Myocyte (in vitro differentiated cells): Measurements from ENCODE around the gene RPL3. TPM values are rescaled to one million over a fixed set of nuclear protein-coding genes. Genes with fewer than 3 reads are reported as not detected.
"Not testable (repeated sequence)": the region's sequence is repeated elsewhere in the genome, so short reads cannot be mapped to it uniquely, and the experiment has no call there.

Experiments used
- DNase-seq: peaks from one replicate; pipeline ENCODE4 v3.0.0-alpha.2; 2012; ENCODE audit warnings: low read depth
- polyA plus RNA-seq: library from polyadenylated mRNA; unstranded; fragments of >200 nt; gene quantifications from one replicate; pipeline ENCODE4 v1.2.1, GENCODE V29; 2012; ENCODE audit warnings: missing spikeins
- total RNA-seq: library from RNA; depleted of rRNA; stranded (reverse); fragments of >200 nt; gene quantifications from 2 replicates; pipeline ENCODE4 v1.2.3, GENCODE V29; 2014

Gene RPL3
- 1,239 and 1,524 TPM in 2 replicates for total RNA-seq
- polyA plus RNA-seq: 2,014 TPM

DNA sequence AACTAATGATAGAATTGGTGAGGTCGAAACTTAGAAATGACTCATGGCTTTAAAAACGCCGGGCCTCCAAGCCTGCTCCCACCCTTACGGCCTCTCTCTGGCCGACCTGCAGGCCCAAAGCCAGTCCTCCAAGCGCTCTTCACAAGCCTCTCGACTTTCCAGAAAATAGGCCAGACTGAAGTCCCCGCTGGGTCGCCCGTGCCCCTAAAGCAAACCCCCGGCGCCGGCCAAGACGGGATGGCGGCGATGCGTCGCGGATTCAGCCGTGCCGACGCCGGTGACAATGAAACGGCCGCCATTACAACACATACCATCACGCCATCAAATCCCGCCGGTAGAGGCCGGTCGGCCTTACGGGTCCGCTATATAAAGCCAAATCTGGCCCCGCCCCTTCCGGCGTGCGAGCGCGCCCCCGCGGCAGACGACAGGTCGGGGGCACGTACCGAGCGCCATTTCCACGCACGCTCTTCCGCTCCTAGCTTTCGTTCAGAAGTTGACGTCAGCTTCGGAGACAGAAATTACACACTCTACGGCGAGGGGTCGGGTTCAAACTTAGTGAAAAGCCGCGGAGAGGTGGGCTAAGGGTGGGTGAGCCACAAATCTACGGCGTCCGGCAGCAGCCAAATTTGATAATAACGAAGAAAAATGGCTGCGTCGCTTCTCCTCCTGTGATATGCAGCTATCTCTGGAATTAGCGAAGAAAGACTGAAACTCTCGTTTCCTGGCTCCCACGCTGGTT, at the start of gene RPL3:
RPL3 (minus strand) TSS at position 340 of the 739 bp plus-strand sequence; CDS start at position 314, 26 bp downstream.
- peak; percentile 99 for DNase-seq

DNA sequence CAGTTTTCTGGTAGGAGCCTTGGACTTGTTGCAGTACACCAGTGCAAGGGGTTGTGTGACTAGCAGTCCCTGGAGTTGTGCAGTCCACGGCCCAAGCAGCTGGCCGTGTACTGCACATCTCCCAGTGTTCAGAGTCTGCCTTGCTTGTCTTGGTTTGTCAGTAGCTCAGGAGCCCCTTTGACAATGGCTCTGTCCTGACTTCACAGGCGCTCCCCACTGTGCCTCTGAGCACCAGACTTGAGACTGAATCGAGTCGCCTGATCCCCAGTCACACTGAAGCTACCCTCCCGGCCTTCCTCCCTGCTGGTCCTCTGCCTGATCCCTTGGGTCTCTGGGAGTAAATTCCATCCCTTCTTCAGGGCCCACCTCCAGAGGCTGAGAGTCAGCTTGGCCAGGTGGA, 49.8 kb upstream of the RPL3 start:
- DNase-seq: no peak

DNA sequence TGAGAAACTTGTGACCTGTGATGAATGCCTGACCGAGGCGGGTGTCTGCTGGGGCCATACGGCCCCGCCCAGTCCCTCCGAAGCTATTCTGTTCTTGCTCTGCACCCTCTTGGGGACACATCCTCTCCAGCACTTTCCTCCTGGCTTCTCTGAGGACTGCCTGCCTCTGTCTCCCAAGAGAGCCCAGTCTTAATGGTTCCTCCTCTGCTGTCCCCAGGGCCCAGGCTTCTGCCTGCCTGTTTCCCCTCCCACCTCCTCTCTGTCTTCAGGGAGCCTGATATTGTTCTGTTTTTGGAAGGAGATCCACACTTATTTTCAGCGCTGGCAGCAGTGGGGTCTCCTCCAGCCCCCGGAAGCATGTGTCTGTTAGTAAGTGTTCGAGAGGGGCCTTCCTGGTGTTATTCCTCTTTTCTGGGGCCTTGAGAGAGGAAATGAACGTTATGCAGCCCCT, 49.1 kb upstream of the RPL3 start:
- no peak for DNase-seq

DNA sequence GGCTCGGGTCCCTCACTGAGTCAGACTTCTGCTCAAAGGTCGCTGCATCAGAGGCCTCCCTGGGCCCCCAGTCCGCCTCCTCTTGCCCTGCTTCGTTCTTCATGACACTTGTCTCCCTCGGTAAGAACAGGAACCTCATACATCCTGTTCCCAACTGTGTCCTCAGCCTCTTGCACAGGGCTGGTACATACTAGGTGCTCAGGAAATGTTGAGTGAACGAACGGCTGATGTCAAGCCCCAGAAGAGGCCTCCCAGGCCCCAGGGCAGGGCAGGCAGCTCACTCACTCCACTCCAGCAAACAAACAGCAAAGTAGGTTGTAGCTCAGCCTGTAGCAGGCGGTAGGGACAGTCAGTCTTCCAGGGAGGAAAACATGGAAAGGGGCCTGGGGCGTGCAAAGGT, 47.6 kb upstream of the RPL3 start:
- no peak for DNase-seq

DNA sequence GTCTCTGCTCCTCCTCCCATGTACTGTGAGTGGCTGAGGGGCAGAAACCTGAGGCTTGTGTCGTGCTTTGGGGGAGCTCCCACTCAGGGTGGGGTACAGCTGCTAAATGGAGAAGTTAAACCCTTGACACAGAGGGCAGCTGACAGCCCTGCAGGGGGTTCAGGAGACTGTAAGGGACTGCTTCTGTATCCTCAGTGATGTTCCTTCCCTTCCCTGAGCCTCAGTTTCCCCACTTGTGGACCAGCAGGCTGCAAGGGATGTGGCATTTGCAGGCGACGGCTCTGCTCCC, 46.0 kb upstream of the RPL3 start:
- DNase-seq: no peak

DNA sequence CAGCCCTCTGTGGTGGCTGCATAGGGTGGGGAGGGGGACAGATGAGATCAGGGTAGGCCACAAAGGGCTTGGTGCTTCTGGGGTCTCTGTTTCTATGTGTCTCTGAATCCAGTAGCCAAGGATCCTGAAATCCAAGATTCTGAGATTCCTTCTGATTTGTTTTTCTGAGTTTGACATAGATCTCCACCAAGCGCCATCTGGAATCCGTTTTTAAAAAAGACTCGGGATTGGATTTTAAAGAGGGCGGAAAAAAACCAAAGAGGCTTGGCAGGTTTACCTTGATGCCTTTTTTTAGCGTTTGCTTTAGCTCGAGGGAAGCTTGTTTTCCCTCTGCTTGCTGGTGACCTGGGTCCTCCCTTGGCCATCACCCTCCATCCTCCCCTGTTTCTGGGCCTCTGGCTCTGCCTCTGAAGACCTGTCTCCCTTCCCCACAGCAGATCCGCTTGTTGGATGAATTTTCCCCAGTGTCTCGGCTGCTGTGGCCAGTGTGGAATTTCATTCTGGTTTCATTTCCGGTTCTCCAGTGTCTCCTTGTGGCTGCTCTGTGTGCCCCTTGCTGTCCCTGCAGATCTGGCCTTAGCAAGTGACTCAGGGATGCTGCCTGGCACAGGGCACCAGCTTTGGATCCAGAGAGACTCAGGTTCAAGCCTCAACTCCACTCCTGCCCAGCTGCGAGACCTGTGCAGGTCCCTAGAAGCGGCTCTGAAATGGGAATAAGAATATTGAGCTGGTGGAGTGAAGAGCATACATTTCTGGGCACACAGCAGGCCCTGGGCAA, 45.5 kb upstream of the RPL3 start:
- DNase-seq: peak; percentile 42

DNA sequence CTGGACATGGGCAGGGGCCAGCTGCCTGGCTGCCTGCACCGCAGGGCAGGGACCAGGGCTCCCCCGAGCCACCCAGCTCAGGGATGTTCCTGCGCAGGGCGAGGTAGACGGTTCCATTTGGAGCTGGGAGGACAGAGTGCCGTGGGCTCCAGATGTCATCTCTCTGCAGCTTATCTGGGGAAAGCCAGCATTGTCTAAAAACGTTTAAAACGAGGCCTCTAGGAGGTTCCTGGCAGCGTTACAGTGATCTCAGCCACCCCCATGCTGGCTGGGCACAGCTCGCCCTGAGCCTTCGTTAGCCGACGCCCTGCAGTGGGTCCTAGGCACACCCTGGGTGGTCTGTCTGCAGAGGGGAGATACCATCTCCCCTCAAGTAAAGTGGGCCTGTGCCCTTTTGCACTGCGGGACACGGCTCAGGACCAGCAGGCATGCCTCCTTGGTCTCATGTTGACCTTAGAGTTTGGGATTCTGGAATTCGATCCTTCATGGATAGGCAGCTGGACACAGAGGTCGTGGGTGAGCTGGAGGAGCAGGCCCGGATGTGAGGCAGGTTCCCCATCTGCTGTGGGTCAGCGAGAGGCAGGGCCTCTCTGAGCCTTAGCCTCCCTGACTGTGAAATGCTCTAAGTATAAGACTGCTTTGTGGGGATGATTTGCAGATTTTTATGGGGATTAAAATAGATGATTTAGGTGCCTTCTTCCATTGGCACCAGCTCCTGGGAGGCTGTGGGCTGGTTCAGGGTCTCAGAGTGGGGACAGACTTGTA, 44.5 kb upstream of the RPL3 start:
- DNase-seq: no peak

DNA sequence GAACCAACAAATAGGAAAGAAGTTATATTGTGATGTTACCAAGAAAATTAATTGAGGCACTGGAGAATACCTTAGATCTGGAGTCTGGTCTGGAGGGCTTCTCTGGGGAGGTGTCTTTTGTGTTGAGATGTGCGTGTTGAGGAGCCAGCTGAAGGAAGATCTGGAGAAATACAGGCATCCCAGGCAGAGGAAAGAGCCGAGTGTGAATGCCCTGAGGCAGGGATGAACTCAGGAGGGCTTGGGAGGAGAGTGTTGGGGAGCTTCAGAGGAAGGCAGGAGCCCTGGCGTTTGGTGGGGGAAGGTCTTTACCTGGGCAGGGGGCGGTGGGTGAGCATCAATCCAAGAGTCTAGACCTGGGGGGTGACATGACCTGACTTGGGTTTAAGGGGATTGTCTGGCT, 43.5 kb upstream of the RPL3 start:
- no peak for DNase-seq

DNA sequence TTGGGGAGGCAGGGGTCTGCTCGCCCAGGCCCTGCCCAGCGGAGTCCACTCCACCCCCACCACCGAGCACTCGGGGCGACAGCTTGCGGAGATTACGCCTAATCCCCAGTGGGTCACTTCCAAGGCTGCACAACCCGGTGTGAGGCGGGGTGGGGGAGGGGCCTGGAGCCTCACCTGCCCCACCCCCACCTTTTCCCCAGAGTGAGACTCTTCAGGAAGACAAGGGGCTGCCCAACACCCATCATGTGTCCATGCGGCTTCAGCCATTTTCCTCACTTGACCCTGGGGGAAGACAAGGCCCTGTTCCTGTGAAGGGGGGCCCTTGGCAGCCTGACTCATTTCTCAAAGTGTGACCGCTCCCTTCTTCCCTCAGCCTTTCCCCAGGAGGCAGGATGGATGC, 42.8 kb upstream of the RPL3 start:
- no peak for DNase-seq

DNA sequence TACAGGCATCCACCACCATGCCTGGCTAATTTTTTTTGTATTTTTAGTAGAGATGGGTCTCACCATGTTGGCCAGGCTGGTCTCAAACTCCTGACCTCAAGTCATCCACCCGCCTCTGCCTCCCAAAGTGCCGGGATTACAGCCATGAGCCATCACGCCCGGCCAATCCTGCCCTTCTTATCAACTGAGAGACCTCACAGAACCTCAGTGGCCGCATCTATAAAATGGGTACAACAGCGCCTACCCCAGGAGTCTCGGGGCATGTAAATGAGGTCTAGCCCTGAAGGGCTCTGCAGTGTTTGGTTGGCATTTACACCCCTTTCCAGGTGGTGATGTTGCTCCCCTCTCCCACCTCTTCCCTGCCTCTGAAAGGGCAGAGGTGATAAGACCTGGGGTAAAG, 42.1 kb upstream of the RPL3 start:
- DNase-seq: no peak

DNA sequence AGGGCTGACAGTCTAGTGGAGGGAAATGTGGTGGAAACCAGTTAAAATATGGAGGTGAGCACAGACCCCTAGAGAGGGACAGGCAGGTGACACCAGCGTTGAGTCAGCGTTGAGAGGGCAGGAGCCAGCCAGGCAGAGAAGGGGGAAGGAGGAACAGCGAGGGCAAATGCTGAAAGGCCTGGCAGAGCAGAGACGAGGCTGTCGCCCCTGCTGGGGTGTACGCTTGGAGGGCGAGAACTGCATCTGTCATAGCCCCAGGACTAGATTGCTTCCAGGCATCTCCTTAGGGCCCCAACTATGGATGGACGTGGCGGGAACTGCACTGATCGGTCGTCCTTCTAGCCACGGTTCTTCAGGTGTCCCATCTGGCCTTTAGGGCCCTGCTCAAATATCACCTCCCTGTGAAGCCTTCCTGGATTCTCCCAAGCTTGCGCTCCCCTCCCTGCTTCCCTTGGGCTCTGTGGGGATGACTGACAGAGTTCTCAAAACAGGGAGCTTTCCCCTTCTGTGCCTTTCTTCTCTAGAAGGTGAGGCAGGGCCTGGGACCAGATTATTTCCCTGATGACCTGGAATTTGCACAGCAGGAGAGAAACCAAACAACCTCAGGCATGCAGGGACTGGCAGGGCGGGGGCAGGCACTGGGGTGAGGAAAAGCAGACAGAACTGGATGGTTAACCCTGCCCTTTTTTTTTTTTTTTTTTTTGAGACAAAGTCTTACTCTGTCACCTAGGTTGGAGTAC, 41.4 kb upstream of the RPL3 start:
- no peak for DNase-seq

DNA sequence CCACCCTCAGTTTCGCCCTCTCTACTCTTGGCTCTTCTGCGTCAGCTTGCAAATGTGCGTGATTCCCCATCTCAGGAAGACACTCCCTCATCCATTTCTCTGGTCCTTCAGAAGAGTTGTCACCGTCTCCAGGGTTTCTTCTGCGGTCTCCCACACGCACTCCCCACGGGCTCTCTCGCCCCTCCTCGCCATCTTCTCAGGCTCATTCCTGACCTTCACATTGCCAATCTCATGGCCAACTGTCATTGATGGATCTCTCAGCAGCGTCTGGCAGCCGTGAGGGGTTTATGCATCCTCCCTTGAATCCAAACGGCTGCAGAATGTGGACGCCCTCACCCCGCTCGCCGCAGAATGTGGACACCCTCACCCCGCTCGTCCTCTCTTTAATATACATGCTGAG, 40.8 kb upstream of the RPL3 start:
- no peak for DNase-seq

DNA sequence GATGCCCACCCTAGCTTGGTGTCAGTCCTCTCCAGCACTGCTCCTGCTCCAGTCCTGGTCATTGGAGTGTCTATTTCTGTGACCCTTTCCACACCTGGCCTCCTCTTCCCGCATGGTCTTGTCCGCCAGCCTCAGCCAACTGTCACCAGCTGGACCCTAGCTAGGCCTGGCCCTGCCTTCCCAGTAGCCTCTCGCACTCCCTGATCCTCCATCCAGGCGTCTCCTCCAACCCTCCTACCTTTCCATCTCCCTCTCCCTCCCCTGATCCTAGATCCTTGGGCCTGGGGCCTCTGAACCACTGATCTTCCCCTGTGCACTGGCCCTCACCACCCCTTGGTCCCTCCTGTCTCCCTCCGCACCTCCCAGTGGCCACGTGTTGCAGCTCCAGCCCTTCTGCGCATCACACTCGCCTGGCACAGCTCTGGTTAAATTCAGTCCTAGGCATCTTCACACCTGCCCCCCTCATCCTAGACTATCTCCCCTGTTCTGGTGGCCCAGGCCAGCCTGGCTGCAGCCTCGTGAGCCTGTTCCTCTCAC, 40.3 kb upstream of the RPL3 start:
- DNase-seq: no peak

DNA sequence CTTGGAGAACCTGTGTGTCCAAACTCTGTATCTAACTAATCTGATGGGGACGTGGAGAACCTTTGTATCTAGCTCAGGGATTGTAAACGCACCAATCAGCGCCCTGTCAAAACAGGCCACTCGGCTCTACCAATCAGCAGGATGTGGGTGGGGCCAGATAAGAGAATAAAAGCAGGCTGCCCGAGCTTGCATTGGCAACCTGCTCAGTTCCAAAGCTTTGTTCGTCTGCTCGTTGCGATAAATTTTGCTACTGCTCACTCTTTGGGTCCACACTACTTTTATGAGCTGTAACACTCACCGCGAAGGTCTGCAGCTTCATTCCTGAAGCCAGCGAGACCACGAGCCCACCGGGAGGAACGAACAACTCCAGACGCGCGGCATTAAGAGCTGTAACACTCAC, 38.8 kb upstream of the RPL3 start:
- DNase-seq: not testable (repeated sequence)

DNA sequence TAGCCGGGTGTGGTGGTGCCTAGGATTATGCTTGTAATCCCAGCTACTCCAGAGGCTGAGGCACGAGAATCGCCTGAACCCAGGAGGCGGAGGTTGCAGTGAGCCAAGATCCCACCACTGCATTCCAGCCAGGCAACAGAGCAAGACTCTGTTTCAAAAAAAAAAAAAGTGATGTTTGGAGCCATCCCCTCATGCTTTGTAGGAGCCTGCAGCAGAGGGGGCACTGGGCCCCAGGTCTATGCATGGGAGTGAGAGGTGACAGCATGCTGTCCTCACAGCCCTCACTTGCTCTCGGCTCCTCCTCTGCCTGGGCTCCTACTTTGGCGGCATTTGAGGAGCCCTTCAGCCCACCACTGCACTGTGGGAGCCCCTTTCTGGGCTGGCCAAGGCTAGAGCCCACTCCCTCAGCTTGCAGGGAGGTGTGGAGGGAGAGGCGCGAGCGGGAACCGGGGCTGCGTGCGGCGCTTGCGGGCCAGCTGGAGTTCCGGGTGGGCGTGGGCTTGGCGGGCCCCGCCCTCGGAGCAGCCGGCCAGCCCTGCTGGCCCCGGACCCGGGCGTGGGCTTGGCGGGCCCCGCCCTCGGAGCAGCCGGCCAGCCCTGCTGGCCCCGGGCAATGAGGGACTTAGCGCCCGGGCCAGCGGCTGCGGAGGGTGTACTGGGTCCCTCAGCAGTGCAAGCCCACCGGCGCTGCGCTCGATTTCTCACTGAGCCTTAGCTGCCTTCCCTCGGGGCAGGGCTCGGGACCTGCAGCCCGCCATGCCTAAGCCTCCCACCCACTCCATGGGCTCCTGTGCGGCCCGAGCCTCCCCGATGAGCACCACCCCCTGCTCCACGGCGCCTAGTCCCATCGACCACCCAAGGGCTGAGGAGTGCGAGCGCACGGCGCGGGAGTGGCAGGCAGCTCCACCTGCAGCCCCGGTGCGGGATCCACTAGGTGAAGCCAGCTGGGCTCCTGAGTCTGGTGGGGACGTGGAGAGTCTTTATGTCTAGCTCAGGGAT, 38.0 kb upstream of the RPL3 start:
- DNase-seq: not testable (repeated sequence)

DNA sequence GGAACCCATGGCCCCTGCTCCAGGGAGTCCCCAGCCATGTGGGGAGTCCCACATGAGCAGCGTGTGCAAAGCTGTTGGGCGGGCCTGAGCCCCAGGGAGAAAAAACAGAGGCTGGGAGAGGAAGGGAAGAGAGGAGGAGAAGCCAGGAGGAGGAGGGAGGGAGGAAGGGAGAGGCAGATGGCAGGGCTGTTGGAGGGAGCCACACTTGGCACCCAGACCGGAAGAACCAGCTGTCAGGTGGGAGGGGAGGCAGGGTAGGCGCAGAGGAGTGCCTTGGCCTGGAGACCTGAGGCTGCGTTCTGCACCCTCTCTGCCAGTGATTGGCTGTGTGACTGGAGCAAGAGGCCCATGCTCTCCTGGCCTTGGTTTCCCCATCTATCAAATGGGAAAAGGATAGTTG, 37.0 kb upstream of the RPL3 start:
- peak; percentile 21 for DNase-seq

DNA sequence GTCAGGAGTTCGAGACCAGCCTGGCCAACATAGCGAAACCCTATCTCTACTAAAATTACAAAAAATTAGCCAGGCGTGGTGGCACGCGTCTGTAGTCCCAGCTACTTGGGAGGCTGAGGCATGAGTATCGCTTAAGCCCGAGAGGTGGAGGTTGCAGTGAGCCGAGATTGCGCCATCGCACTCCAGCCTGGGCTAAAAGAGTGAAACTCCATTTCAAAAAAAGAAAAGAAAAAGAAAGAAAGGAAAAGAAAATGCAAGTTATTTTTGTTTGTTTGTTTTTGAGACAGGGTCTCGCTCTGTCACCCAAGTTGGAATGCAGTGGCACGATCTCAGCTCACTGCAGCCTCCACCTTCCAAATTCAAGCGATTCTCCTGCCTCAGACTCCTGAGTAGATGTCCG, 36.4 kb upstream of the RPL3 start:
- not testable (repeated sequence) for DNase-seq

DNA sequence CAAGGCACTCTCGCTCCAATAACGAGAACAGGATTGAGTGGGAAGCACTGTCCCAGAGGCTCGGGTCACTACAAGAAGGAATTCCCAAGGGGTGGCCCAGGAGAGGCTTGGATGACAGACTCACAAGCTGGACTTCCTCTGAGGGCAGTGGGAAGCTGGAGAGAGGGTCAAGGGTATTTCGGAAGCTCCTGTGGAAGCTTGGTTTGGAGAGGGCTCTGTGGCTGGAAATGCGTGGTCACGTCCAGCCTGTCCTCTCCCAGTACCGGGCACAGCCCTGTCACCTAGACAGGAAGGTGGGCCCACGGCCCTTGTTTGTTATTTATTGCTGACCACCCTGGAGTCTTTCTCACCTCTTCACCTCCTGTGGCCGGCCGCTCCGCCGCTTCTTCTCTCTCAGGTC, 35.7 kb upstream of the RPL3 start:
- DNase-seq: no peak

DNA sequence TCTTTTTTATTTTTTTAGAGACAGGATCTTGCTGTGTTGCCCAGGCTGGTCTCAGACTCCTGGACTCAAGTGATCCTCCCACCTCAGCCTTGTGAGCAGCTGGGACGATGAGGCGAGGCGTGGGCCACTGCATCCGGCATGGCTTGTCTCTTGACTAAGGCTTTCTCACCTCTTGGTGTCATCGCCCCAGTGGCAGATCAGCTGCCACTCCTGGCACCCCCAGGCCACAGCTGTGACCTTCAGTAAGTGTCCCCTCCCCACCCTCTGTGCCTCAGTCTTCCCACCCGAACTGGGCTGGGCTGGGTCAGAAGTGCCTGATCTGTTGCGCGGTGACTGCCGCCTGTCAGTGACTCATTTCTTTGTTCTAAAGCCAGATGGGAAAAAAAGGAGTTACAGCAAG, 33.9 kb upstream of the RPL3 start:
- DNase-seq: peak; percentile 24
